SJCRH30 (cell line): ENCODE measurements around the gene RRAS2. TPM values are rescaled to one million over a fixed set of nuclear protein-coding genes. Genes with fewer than 3 reads are reported as not detected.

Source experiments
- DNase-seq, 2 experiments: peaks; one replicate each; pipeline ENCODE4 v3.0.0-alpha.2; 2015 to 2020
- H3K27ac ChIP-seq: fragments of 250-450 bp; sonication (Bioruptor Pico); 2 replicates; pipeline ENCODE4 v1.5.1; 2020; ENCODE audit warnings: mild to moderate bottlenecking, moderate library complexity
- H3K27me3 ChIP-seq: fragments of 250-450 bp; sonication (Bioruptor Pico); 2 replicates; pipeline ENCODE4 v1.5.1; 2020; ENCODE audit warnings: mild to moderate bottlenecking, moderate library complexity
- H3K36me3 ChIP-seq: fragments of 250-450 bp; sonication (Bioruptor Pico); 2 replicates; pipeline ENCODE4 v1.5.1; 2020; ENCODE audit warnings: mild to moderate bottlenecking, moderate library complexity
- H3K4me1 ChIP-seq: fragments of 250-450 bp; sonication (Bioruptor Pico); 2 replicates; pipeline ENCODE4 v1.5.1; 2020; ENCODE audit warnings: mild to moderate bottlenecking, moderate library complexity
- H3K4me3 ChIP-seq: fragments of 250-450 bp; sonication (Bioruptor Pico); 2 replicates; pipeline ENCODE4 v1.5.1; 2020; ENCODE audit warnings: mild to moderate bottlenecking, moderate library complexity
- H3K9me3 ChIP-seq: fragments of 250-450 bp; sonication (Bioruptor Pico); replicated peaks from 2 replicates; pipeline ENCODE4 v1.5.1; 2020; ENCODE audit warnings: mild to moderate bottlenecking, moderate library complexity
- total RNA-seq: library from RNA; depleted of rRNA; stranded (reverse); fragments of >200 nt; shearing (Covaris generic); gene quantifications from 2 replicates; pipeline ENCODE4 v1.2.3, GENCODE V29; 2014

RRAS2 gene
- total RNA-seq, 1 experiment from 2014 or later, result 93.0 TPM

DNA sequence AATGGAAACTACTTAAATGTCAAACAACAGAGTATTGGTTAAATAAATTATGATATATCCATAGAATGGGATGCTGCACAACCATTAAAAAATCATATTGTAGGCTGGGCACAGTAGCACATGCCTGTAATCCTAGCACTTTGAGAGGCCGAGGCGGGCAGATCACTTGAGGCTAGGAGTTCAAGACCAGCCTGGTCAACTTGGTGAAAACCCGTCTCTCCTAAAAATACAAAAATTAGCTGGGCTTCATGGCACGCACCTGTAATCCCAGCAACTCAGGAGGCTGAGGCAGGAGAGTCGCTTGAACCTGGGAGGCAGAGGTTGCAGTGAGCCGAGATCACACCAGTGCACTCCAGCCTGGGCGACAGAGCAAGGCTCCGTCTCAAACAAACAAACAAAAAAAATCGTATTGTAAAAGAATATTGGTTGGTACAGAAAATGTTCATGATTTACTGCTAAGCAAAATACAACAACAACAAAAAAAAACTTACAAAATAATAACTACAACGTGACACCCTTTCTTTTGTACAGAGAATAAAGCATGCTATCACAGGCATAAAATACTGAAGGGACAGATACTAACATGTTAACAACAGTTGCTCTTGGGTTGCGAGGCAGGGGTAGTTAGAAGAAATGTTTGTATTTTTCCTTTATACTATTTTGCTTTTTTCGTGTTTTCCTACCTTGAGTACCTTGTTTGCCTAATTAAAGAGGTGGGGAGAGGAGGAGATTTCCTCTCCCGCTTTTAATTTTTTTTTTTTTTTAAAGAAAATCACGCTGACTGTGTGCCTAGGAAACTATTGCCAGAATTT, 21.3 kb upstream of the RRAS2 start:
- no peak overlapping the region for H3K27ac ChIP-seq
- no peaks in the 10 kb centered on the region for H3K36me3 ChIP-seq
- peak overlapping the region; percentile 66 for H3K4me3 ChIP-seq
- no peak for DNase-seq
- H3K9me3 ChIP-seq, result no peaks in the 10 kb centered on the region
- H3K4me1 ChIP-seq, result no peaks in the 10 kb centered on the region
- no peaks in the 10 kb centered on the region for H3K27me3 ChIP-seq

DNA sequence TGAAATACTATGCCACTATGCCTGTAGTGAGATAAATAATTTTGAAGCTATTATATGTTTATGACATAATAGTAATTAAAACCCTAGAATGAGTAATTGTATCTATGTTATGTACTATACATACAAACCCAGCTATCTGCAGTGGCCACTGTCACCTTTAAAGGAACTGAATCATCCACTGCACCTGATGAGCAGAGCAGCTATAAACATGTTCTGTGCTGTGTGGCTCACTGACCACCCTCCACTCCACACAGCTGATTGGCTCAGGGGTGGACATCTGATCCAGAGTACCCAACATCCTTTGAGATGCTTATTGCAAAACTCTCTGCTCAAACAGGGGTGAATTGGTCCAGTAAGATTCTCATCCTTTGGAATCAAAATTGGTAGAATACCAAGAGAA, 19.2 kb upstream of the RRAS2 start:
- DNase-seq, result no peak
- H3K27ac ChIP-seq, result no peak overlapping the region
- H3K27me3 ChIP-seq, result no peaks in the 10 kb centered on the region
- no peaks in the 10 kb centered on the region for H3K4me1 ChIP-seq
- H3K4me3 ChIP-seq, result no peak overlapping the region
- H3K36me3 ChIP-seq, result no peaks in the 10 kb centered on the region
- no peaks in the 10 kb centered on the region for H3K9me3 ChIP-seq

DNA sequence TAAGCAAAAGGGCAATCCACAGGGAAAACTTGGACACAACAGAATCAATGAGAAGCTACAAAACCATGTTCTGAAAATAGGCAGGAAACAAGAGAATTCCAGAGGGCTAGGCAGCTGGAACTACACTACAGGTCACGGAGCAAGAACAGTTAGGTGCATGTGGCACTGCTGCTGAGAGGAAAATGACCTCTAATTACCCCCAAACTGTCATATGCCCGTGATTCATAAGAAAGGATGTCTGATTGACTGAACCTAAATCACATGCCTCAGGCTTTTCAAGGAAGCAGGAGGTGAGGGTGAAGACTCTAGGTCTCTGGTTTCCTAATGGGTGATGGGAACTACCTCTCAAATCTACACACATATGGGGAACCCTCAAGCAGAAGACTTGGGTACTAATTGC, 17.9 kb upstream of the RRAS2 start:
- Histone ChIP-seq H3K4me1 (no peaks in the 10 kb centered on the region), H3K9me3 (no peaks in the 10 kb centered on the region), H3K4me3 (no peak overlapping the region), H3K36me3 (no peaks in the 10 kb centered on the region), H3K27ac (no peak overlapping the region), H3K27me3 (no peaks in the 10 kb centered on the region)
- DNase-seq, result no peak

DNA sequence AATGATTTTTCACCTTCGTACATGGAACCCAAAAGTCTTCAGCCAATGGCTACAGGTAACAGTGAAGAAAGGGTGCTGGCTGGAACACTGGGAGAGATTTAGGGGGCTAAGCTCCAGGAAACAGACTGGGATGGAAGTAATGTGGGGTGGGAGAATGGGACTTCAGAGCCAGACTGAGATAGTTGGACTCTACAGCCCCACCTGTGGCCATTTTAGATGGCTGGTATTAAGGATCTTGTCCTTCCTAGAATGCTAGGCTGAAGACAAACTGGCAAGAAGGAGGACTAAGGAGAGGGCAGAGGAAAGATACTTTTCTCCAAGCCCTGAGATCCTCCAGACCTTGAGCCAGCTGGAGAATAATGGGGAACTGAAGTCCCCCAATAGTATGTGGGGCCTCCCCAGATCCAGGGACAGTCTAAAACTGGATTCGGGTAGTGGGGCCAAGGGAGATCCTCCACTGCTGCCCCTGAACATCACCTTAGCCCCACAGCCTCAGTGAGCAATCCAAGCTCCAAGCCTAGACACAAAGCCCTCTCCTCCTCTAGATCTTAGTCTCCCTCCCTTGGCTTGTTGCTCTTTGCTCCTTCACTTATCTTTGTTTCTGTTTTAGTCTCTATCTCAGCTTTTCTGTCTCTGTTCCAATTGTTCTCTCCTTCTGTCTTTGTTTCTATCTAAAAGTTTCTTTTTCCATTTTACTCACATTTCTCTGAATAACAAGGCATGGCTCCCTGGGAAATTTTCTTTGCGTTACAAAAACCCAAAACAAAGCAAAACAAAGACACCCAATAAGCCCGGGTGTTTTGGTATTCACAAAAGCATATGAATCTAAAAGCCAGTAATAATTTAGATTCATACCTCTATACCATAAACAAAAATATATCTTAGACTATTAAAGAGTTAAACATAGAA, 16.2 kb upstream of the RRAS2 start:
- Histone ChIP-seq H3K4me1 (no peaks in the 10 kb centered on the region), H3K27ac (no peak overlapping the region), H3K27me3 (no peaks in the 10 kb centered on the region), H3K9me3 (no peaks in the 10 kb centered on the region), H3K36me3 (no peaks in the 10 kb centered on the region), H3K4me3 (no peak overlapping the region)
- DNase-seq, result no peak

DNA sequence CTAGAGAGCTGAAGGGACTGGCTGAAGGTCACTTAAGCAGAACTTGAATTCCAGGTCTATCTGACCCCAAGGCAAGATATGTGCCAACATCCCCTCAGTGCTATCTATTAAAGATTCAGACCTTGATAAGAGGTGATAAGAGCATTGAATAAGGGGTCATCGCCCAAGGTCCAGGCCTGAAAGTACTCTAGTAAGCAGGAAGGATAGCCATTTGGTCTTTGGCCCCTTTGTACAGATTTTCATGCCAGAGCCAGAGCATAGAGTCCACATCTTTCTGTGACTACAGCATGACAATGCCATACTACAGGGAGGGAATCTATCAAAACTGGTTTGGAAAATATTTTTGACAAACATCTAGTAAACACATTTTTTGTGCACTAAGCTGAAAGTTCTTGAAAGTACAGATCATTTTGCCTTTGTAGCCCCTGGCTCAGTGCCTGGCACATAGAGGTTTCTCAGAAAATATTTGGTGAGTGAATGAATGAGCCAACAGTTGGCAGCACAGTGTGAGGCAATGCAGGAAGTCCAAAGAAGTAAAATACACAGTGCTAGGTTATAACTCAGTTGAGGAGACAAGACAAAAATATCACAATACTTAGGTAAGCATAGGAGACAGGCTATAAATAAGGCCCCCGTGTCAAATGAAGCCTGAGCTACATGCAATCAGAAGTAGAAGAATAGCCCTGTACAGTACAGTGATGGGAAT, 15.1 kb upstream of the RRAS2 start:
- Histone ChIP-seq H3K36me3 (no peaks in the 10 kb centered on the region), H3K9me3 (no peaks in the 10 kb centered on the region), H3K27me3 (no peaks in the 10 kb centered on the region), H3K4me1 (no peaks in the 10 kb centered on the region), H3K27ac (no peak overlapping the region), H3K4me3 (no peak overlapping the region)
- no peak for DNase-seq

DNA sequence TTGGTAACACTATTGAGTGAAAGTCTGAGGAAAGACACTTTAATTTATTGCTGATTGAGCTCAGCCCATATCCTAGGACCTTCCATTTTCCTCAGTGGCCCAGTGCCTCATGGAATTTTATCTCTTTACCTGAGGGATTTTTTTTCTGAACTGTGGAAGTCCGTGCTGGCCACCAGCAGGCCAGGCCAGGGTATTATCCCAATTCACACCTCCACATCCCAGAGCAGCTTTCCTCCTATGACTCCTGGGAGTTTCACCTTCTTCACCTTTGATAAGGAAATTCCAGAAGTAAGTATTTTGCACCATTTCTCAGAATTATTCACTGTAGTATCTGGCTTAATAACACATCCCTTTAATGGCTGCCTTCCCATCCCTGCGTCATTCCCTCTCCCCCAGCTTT, 13.0 kb upstream of the RRAS2 start:
- Histone ChIP-seq H3K27me3 (no peaks in the 10 kb centered on the region), H3K4me3 (no peak overlapping the region), H3K27ac (no peak overlapping the region), H3K4me1 (no peaks in the 10 kb centered on the region), H3K36me3 (no peaks in the 10 kb centered on the region), H3K9me3 (no peaks in the 10 kb centered on the region)
- DNase-seq, result no peak

DNA sequence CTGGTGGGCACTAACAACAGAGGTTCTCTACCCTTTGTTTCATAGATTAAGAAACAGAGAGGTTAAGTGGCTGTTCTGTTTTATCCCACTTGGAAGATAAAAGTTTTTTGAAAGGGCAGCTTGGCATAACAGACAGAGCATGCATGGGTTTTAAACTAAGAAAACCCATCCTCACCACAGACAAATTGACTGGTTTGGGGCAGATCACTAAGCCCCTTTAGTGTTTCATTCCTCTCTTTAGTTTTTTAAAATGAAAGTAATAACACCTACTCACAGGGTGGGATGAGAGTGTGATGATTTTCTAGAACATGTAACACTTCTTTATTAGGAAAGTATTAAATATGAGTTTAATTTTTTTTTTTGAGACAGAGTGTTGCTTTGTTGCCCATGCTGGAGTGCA, 12.3 kb upstream of the RRAS2 start:
- Histone ChIP-seq H3K4me1 (no peaks in the 10 kb centered on the region), H3K27ac (no peak overlapping the region), H3K9me3 (no peaks in the 10 kb centered on the region), H3K36me3 (no peaks in the 10 kb centered on the region), H3K4me3 (no peak overlapping the region), H3K27me3 (no peaks in the 10 kb centered on the region)
- DNase-seq, result no peak

DNA sequence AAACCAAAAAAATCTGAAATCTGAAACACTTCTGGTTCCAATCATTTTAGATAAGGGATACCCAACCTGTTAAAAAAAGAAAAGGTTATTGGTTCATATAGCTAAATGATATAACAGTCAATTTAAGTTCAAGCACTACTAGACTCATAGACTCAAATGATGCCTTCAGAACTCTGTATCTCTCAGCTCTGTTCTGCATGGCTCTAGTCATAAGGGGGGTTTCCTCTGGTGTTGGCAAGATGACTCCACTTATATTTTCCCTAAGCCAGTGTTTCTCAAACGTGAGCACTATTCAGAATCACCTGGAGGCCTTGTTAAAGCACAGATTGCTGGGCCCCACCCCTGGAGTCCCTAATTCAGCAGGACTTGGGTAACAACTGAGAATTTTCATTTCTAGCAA, 11.5 kb upstream of the RRAS2 start:
- Histone ChIP-seq H3K27me3 (no peaks in the 10 kb centered on the region), H3K36me3 (no peaks in the 10 kb centered on the region), H3K27ac (no peak overlapping the region), H3K4me1 (no peaks in the 10 kb centered on the region), H3K9me3 (no peaks in the 10 kb centered on the region), H3K4me3 (no peak overlapping the region)
- DNase-seq, result no peak

DNA sequence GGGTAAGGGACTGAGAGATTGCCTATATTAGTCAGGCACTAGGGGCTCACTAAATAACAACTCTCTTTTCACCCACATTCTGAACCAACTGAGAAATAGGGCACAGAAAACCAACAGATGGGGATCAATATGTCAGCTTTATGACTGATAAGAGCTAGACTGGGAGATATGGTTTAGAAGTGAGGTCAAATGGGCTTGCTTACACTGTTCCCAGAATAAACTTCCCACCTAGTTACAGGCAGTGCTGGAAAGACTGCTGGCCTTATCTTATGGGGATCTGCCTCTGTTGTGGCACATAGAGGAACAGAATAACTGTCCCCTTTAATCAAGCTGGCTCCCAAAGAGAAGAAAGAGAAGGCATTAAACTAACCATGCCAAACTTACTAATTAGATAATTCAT, 10.6 kb upstream of the RRAS2 start:
- Histone ChIP-seq H3K27ac (no peak overlapping the region), H3K4me1 (no peaks in the 10 kb centered on the region), H3K27me3 (no peaks in the 10 kb centered on the region), H3K36me3 (no peaks in the 10 kb centered on the region), H3K9me3 (no peaks in the 10 kb centered on the region), H3K4me3 (no peak overlapping the region)
- no peak for DNase-seq

DNA sequence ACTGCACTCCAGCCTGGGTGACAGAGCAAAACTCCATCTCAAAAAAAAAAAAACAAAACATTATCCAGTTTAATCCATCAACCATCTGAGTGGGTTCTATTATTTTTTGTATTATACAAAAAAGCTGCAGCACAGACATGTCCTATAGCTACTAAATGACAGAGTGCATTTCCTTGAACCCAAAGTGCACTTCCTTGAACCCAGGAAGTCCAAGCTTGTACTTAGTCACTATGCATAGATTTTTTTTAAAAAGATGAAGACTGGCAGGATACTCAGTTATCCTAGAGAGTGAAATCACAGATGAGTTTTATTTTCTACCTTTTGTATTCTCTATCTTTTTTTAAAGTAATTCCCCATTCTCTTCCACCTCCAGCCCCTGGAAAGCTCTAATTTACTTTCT, 8.0 kb upstream of the RRAS2 start:
- DNase-seq, result no peak
- Histone ChIP-seq H3K4me3 (no peak overlapping the region), H3K27me3 (no peaks in the 10 kb centered on the region), H3K27ac (no peak overlapping the region), H3K9me3 (no peaks in the 10 kb centered on the region), H3K4me1 (no peaks in the 10 kb centered on the region), H3K36me3 (no peaks in the 10 kb centered on the region)

DNA sequence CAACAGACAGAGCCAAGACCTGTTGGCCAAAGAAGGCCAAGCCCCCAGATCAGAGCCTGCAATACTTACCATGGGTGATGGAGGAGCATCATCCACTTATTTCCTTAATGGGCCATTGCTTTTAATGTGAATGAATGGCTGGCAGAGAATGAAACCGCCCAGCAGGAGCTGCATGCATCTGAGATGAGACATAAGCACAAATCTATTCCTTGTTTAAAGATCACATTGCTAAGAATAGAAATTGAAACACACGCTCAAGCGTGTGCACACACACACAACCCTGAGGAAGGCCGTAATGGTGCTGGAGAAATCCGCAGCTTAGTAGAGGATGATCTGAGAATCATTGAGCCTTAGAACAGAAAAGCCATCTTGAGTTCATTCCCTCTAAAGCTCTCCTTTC, 5.3 kb upstream of the RRAS2 start:
- H3K4me1 ChIP-seq, result no peaks in the 10 kb centered on the region
- H3K27ac ChIP-seq, result no peak overlapping the region
- H3K27me3 ChIP-seq, result no peaks in the 10 kb centered on the region
- H3K4me3 ChIP-seq, result no peak overlapping the region
- H3K9me3 ChIP-seq, result no peaks in the 10 kb centered on the region
- H3K36me3 ChIP-seq, result no peaks in the 10 kb centered on the region
- no peak for DNase-seq

DNA sequence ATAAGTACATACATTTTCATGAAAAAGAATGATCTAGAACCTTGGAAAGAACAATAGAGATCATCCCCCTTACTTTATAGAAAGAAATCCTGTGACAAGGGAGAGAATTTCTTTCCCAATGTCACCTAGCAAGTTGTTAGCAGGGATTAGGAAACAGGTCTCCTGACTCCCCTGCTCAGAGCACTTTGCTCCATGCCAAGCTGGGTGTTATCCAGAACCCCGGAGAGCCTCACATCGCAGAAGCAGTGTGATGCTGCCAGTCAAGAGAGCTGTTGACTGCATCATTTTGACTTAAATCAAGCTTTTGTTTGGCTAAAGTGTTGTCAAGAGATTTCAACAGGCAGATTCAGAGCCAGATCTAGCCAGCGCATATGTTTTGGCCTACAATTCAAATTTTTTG, 3.6 kb upstream of the RRAS2 start:
- DNase-seq, result no peak
- Histone ChIP-seq H3K27ac (no peak overlapping the region), H3K36me3 (no peaks in the 10 kb centered on the region), H3K9me3 (no peaks in the 10 kb centered on the region), H3K4me3 (no peak overlapping the region), H3K27me3 (no peaks in the 10 kb centered on the region), H3K4me1 (peaks cover under 1% of the 10 kb centered on the region; the same call in 1 of the 2 replicates)

DNA sequence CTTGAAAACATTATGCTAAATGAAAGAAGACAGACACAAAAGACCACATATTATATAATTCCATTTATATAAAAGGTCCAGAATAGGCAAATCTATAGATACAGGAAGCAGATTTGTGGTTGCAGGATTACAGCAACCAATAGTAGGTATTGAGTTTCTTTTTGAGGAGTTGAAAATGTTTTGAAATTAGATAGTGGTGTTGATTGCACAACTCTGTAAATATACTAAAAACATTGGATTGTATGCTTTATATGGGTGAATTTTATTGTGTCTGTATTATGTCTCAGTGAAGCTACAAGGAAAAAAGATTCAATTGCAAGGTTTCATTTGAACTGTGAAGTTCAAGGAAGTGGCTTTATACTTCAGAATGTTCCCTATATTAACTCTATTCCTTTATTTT, 3.0 kb upstream of the RRAS2 start:
- H3K36me3 ChIP-seq, result no peaks in the 10 kb centered on the region
- H3K4me3 ChIP-seq, result no peak overlapping the region
- no peaks in the 10 kb centered on the region for H3K9me3 ChIP-seq
- DNase-seq, result no peak
- no peak overlapping the region for H3K27ac ChIP-seq
- peaks cover 5% of the 10 kb centered on the region; the same call in 1 of the 2 replicates for H3K4me1 ChIP-seq
- H3K27me3 ChIP-seq, result no peaks in the 10 kb centered on the region

DNA sequence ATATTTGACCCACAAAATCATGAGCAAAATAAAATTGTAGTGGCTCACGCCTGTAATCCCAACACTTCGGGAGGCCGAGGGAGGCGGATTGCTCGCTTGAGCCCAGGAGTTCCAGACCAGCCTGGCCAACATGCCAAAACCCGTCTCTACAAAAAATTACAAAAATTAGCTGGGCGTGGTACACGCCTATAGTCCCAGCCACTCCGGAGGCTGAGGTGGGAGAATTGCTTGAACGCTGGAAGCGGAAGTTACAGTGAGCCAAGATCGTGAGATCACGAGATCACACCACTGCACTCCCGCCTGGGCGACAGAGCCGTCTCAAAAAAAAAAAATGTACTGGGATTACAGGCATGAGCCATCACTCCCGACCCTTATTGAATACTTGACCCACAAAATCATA, 2.0 kb upstream of the RRAS2 start:
- no peak overlapping the region for H3K27ac ChIP-seq
- no peaks in the 10 kb centered on the region for H3K27me3 ChIP-seq
- peaks cover 4% of the 10 kb centered on the region for H3K36me3 ChIP-seq
- peaks cover 5% of the 10 kb centered on the region; the same call in 1 of the 2 replicates for H3K4me1 ChIP-seq
- H3K4me3 ChIP-seq, result no peak overlapping the region
- DNase-seq, result no peak
- H3K9me3 ChIP-seq, result no peaks in the 10 kb centered on the region

DNA sequence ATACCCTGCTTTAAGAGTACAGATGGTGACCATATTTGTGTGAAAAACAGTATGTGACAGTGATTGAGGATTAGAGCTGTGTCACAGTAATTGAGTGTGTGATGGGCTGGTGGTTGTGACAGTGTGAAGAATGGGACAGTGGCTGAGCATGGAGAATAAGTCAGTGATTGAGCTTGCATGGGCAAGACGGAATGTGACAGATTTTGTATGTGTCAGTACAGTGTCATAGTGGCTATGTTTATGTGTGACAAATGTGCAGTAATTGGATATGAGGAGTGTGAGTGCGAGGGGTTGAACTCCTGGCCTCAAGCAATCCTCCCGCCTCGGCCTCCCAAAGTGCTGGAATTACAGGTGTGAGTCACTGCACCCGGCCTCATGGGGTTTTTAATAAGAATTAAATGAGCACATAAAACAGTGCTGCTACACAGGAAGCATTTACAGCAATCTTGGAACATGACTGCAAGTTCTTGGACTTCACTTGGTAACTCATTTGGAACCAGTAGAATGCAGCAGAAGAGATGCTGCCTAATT, 583 bp upstream of the RRAS2 start:
- no peaks in the 10 kb centered on the region for H3K27me3 ChIP-seq
- H3K4me1 ChIP-seq, result peaks cover 5% of the 10 kb centered on the region; the same call in 1 of the 2 replicates
- peaks cover 4% of the 10 kb centered on the region for H3K36me3 ChIP-seq

More for the DNA sequence above, 583 bp upstream of the RRAS2 start:
- H3K9me3 ChIP-seq, result no peaks in the 10 kb centered on the region
- peak overlapping the region; percentile 99 for H3K4me3 ChIP-seq
- no peak overlapping the region; the same call in 1 of the 2 replicates for H3K27ac ChIP-seq
- peak in 1 of 2 experiments; percentile 36 for DNase-seq
